Neural cell (in vitro differentiated cells): ENCODE measurements around the gene GATM.

Source experiments
- EP300 ChIP-seq: fragments of 450-650 bp; conservative IDR thresholded peaks from 2 replicates; pipeline ENCODE4 v1.6.1; 2014; ENCODE audit warnings: antibody characterized with exemption, mild to moderate bottlenecking, moderate library complexity; ENCODE audit not compliant: poor library complexity, severe bottlenecking
- EZH2 ChIP-seq: fragments of 200-600, 300-800 bp; shearing (Covaris generic), sonication (generic); IDR thresholded peaks from 2 replicates; pipeline ENCODE4 v1.6.1; 2014; ENCODE audit warnings: antibody characterized with exemption, low read length, borderline replicate concordance, mild to moderate bottlenecking; ENCODE audit not compliant: insufficient read depth, poor library complexity, severe bottlenecking
- POLR2AphosphoS5 ChIP-seq: IDR thresholded peaks from 2 replicates; pipeline ENCODE4 v1.6.1; 2012
- RAD21 ChIP-seq: fragments of 450-650 bp; conservative IDR thresholded peaks from 2 replicates; pipeline ENCODE4 v1.6.1; 2014; ENCODE audit warnings: antibody characterized with exemption, mild to moderate bottlenecking, moderate library complexity
- REST ChIP-seq: IDR thresholded peaks from 2 replicates; pipeline ENCODE4 v1.6.1; 2012; ENCODE audit warnings: borderline replicate concordance
- TF ChIP-seq, protein P1 (sequence below): fragments of 450-650 bp; IDR thresholded peaks from 2 replicates; pipeline ENCODE4 v1.5.1; 2014; ENCODE audit warnings: antibody characterized with exemption, mild to moderate bottlenecking, moderate library complexity; ENCODE audit not compliant: poor library complexity, severe bottlenecking

DNA sequence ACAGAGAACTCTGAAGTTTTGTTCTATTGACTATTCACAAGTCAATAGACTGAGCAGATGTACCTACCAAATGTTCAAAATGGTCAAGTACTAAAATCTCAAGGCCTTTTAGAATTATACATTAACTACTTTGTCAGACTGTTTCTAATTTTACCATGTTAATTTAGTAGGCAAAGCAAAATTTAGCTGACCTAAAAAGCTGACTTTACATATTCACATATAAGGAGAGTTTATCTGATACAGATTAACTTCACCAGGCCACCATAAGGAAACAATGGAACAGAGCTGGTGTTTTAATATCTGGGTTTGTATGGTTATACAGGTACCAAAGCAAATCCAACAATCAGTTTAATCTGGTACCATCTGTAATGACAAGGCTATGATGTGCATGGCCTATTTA is 15.9 kb downstream of the GATM start:
- TF ChIP-seq REST (no peak), POLR2AphosphoS5 (no peak), EZH2 (no peak), EP300 (no peak), RAD21 (no peak)
- TF ChIP-seq, protein P1, sequence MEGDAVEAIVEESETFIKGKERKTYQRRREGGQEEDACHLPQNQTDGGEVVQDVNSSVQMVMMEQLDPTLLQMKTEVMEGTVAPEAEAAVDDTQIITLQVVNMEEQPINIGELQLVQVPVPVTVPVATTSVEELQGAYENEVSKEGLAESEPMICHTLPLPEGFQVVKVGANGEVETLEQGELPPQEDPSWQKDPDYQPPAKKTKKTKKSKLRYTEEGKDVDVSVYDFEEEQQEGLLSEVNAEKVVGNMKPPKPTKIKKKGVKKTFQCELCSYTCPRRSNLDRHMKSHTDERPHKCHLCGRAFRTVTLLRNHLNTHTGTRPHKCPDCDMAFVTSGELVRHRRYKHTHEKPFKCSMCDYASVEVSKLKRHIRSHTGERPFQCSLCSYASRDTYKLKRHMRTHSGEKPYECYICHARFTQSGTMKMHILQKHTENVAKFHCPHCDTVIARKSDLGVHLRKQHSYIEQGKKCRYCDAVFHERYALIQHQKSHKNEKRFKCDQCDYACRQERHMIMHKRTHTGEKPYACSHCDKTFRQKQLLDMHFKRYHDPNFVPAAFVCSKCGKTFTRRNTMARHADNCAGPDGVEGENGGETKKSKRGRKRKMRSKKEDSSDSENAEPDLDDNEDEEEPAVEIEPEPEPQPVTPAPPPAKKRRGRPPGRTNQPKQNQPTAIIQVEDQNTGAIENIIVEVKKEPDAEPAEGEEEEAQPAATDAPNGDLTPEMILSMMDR: no peak
